Amniotic stem cell (primary cell): ENCODE results near the gene TP53I11.

Experiments used
- DNase-seq: peaks from one replicate; lab custom pipeline; 2025; lab: John Stamatoyannopoulos, UW

The TP53I11 gene

DNA sequence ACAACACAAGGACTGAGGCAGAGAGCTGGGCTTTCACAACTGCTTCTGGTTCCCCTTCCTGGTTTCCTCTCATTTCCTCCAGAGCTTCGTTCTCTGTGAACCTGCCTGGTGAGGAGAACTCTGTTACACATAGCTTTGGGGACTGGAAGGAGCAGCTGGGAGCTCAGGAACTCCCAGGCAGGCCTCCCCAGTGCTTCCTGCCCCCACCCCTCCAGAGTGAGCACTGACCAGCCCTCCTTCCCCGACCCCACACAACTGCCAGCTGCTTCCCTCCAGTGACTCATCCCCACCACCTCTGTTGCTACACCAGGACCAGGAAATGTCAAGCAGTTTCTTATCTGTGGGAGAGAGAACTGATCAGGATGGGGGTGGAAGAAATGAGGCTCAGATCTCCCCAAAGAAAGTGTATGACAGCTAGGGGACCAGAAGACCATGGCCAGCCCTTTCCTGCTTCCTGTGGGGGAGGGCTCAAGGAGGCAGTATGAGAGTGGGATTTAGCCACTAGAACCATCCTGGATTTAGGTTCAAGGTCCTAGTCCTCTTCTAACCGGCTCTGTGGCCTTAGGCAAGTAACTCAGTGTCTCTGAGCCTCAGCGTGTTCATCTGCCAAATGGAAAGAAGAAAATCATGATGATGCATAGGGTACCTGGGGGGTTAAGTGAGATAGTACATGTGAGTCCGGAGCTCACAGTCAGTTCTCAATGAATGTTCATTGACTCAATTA, 4.5 kb upstream of the TP53I11 start:
- DNase-seq, result no peak

DNA sequence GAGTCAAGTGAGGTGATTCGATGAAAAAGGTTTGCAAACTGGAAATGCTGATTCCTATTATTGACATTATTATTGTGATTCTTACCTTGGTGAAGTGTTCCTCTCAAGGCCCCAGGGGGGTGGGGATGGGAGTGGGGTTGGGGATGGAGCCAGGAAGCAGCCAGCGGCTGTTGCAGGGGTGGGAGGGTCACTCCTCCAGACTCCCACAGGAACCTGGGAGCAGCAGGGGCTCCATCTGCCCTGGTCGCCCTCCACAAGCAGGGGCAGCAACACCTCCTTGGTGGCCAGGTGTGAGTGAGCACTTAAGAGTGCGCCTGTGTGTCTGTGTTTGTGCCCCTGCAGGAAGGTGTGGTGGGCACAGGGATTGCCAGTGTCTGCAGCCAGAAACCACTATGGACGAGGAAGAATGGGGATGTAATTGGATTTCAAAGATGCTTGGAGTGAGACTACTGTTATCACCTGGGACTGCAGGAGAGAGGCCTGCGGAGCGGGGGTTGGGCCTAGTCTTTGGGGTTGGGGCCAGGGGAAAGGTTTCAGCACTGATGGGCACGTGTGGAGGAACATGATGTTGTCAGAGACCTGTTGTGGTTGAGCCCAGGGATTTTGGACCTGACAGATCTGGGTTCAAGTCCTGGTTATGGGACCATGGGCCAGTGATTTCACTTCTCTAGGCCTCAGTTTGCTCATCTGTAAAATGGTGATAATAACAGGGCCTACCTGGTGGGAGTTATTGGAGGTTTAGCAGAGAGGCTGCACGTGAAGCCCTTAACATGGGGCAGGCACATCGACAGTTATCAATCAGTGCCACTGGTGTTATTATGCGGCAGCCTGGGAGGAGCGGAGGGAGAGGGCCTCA, 3.6 kb upstream of the TP53I11 start:
- DNase-seq, result no peak

DNA sequence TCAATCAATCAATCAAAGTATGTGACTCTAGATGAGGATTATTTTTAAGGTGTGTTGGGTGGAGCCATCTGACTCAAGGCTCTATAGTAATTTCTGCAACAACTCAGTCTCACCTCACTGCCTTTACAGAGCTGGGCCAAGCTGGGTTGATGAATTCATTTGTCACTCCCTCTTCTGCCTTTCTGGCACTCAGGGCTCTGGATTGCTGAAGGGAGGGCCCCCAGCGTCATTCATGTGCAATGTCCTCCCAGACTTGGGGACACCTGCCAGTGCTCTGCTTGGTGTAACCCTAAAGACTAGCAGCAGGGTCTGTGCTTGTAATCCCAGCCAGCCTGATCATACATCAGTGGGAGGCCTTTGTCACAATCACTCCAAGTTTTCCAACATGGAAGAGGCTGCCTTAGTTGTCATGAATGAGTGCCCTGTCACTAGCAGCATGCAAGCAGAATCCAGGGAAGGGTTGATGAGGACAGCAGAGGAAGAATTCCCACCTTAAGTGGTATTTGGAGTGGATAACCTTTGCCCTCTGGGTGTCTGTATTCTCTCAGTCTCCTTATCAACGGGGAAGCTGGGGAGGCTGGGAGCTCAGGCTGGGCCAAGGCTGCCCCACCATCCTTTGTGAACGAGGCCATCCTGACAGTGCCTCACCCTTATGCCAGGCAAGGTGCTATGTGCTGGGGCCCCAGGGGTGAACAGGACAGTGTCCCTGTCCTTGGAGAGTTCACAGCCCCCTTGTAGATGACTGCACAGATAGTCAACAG, 2.0 kb upstream of the TP53I11 start:
- no peak for DNase-seq

DNA sequence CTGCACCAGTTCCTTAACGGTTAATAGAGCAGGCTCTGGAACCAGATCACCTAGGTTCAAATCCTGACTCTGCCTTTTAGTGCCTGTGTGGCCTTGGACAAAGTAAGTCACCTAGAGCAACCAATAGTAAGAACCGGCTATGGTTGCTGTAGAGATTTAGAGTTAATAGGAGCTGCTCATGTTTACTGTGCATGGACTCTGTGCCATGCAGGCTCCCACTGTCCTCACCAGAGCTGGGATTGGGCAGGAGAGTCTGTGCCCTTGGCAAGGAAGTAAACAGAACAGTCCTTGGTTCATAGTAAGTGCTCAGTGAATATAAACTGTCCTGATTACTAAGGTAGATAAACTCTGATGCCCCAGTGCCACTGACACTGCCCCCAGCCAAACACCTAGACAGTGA, 1.4 kb upstream of the TP53I11 start:
- DNase-seq, result no peak

DNA sequence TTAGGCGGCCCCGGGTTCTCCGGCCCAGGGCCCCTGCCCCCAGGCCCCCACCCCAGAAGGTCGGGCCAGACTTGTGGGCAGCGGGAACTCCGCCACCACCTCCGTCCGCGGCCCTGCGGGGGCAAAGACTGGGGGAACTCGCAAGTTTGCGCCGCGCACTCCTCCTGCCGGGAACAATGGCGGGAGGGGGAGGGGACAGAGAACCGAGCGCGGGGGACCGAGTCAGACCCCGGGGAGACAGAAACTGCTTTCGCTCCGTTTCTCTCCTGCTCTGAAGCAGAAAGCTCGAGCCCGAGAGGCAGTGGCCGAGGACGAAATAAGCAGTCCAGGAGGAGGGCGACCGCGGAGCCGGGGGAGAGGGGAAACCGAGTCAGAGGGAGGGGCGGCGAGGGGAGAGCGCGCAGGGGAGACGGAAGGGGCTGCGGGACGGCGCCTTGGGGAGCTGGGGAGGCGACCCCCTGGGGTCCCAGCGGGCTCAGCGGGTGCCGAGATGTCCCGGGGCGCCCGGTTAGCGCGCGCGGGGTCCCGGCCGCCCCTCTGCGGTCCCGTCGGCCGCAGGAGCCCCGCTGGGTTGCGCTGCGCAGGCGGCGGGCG, 555 bp downstream of the TP53I11 start:
- DNase-seq, result no peak

DNA sequence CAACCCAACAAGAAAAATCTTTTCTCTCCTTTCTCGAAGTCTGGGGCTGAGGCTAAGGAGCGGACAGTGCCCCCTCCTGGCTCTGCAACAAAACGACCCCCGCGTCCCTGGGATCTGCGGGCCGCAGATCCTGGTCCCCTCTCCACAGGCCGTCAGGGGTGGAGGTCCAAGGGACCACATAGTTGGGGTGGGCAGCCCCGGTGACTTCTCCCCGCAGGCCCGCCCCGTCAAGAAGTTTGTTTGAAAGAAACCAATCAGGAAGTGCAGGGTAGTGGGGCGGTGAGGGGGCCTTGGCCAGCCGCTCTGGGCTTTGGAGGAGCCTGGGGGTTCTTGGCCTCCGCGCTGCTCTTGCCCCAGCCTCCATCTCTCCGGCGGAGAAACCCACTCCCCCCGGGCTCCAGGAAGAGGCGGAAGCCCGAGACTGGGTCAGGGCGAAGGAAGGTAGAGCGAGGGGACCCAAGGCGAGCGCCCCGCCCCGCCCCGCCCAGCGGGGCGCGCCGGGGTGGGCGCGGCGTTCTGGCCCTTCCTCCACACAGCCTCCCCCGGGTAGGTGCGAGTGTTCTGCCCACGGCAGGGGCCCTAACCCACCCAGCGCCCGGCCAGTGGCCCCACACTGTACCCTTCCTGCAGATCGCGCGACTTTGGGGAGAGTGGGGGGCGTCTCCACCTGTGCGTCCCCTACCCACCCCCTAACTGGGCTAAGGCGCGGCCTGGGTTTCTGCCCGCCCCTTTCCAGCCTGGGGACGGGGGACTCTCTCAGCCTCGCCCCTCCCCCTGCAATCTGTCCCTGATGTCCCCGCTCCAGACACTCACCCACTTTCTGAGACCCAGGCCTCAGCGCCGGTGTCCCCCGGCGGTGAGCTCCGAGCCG, 1.3 kb downstream of the TP53I11 start:
- DNase-seq, result no peak

DNA sequence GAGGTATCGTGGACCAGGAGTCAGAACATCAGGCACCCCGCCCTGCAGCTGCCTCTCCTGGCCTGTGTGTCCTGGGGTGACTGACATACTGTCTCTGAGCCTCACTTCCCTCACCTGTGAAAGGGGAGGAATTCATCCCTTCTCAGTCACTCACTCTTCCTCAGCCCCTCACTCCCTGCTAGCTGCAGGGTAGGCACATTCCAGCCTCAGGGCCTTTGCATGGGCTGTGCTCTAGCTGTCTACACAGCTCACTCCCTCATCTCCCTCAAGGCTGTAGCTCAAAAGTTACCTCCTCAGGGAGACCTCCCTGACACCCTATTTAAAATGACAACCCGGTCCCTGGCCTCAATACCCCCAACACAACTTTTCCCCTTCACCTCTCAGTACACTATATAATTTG, 2.5 kb downstream of the TP53I11 start:
- no peak for DNase-seq

DNA sequence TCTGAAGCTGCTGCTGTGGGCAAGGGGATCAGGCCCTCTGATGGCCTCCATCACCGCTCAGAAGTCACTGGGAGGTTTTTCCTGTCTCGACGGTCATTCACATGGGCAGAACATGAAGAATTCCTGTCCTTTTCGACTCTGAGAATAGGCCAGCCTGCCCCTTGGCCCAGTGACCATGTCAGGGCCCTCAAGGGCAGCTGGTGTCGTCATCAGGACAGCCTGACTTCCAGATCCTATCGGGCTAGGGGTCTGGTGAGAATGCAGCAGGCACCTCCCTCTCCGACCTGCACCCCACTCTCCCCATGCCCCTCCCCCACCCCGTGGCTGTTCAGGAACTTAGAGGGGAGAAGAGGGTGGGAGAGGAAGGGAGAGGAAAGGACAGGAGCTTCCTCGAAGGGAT, 3.6 kb downstream of the TP53I11 start:
- no peak for DNase-seq

DNA sequence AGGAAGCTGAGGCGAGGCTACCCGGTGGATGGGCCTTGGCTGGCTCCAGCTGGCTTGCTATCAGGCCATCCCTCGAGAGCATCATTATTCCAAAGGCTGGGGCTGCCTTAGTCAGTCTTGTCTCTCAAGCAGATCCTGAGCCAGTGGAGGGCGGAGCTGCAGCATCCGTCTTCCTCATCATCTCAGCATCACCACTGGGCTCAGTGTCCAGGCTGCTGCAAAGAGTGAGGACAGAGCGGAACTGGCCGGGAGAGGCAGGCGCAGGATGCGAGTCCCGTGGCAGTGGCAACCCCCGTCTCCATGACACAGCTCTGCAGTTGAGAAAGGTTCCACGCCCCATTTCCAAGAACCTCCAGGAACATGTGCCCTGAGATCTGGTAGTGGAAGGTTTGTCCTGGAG, 4.4 kb downstream of the TP53I11 start:
- no peak for DNase-seq

DNA sequence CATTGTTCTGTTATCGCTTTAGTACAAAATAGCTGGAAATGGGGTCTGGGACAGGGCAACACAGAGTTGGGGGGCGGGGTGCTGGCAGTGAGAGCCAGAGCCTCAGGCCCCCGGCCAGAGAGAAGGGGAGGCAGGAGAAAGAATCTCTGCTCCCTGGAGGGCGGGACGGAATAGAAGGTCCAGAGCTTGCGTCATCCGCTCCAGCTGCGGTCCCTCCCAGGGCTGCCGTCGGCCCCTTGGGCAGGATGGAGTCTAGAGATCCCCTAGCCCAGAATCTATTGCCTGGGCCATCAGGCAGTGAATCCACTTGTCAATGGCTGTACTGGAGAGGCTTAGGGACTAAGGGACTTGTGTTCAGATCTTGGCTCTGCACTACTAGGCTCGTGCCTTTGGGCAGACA, 5.0 kb downstream of the TP53I11 start:
- DNase-seq, result no peak

DNA sequence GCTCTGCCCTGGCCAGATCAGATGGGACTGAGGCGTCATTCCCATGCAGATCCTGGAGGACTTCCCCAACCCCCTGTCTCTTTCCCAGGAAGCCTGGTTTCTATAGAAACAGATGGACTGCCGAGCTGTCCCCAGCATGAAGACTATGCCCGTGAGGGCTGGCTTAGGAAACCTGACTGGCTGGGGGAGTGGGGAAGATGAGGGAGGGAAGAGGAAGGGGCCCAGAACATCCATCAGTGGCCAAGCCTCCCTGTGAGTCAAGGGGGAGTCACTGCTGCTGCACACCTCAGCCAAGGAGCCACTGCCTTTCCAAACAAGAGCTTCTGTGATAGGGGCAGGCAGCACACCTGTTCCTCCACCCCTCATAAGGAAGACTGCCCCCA, 5.8 kb downstream of the TP53I11 start:
- DNase-seq, result no peak

DNA sequence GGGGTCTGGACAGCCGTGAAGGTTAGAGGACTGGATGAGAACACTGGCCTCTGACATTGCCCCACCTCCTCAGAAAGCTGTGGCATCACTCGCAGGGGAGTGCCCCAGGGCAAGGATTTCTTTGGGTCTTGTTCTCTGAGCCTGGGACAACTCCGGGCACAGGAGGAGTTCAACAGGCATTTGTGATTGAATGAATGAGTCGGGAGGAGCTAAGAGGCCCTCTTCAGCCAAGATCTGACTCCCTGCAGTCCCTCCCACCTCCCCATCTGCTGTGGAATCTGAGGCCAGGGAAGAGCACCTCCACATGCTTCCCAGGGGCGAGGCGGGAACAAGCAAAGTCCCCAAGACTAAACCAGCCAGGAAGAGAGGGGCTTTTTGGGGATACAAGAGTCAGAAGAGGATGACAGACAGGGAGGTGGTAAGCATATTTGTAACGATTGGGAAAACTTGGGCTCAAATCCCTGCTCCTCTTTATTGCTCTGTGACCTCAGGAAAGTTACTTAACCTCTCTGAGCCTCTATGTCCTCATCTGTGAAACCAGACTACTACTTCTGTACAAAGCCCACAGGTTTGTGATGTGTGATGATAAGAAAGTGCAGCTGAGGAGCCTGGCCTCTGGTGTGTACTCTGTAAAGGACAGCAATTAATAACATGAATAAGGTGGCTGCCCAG, 6.4 kb downstream of the TP53I11 start:
- no peak for DNase-seq

DNA sequence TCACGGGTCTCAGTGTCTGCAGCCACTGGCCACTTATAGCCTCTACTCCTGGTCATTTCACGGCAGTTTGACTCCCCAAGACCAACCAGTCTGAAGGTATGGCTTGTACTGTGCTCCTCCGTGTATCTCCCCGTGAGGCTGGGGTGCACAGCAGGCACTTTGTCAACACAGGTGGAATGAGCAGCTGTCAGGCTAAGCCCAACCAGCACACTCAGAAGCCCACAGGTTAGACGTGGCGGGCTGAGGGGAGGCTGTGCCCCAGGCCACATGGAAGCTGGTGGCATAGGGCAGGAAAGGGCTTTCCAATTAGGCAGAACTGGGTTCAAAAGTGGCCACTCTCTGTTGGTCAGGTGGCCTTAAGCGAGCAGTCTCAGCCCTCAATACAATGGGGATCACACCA, 7.0 kb downstream of the TP53I11 start:
- DNase-seq, result no peak

DNA sequence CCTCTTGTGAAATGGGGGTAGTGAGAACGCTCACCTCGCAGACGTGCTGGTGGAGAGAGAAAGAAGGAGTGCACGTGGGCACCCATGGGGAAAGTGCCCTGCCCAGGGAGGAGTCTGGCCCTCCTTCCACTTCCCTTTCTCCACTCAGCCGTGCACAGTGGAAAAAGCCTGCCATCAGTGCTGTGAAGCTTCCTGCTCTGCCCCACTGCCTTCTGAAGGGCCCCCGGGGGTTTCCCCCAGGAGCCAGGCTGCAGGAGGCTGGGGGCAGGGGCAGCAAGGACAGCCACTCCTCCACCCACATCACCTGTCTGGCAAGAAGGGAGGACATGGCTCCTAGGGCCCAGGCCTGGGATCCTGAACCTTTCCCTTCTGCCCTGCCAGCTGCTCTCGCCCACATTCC, 7.6 kb downstream of the TP53I11 start:
- DNase-seq, result no peak

DNA sequence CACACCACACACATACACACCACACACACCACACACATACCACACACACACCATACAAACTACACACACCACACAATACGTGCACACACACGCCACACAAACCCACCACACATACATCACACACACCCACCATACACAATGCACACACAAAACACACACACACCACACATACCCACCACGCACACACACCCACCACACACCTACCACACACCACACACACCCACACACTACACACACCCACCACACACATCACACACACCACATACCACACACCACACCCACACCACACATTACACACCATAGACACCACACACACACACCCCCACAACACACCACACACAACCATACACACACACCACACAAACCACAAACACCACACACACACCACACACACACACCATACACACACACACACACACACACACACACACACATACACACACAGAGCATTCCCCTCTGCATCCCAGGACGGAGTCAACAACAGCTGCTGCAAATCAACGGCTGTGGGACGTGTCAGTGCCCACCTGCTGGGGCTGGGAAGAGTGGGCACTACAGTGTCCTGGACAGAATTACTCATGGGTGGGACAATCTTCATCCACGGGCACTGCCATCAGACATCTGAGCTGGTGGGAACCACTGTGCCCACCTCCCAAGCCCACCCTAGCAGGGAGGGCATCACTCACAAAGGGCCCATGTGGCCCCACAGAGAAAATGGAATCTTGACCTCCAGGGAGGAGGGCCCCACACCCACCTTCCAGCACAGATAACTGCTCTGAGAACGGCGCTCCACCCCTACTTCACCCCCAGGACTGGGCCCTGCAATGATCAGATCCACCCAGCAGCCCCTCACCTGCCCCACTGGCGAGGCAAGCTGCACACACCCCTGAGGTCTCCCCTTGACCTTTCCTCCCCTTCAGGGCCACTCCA, 8.4 kb downstream of the TP53I11 start:
- no peak for DNase-seq

DNA sequence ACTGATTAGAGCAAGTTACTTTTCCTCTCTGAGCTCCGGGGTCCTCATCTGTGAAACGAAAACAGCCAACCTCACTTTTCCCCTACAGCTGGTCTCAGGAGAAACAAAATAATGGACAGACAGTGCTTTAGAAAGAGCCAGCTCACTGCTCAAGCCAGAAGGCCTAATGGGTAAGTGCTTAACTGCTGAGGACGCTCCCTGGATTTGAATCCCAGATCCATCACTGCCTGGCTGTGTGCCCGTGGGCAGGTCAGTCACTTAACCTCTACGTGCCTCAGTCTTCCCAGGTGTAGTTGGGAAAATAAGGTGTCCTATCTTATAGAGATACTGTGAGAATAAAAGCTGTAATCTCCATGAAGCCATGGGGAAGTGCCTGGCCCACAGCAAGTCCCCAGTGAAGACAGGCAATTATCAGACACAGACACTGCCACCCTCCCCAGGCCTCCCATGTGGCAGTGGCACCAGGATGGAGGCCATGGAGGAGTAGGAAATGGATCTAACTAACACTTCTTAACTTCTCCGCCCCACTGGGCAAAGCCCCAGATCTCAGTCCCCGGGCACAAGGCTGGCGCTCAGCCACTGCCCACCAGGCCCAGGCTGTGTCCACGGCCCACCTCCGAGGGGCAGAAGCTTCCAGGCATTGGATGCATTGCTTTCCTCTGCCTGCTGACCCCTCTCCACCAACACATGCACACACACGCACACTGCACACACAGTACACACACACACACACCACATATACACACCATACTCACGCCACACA, 9.2 kb downstream of the TP53I11 start:
- no peak for DNase-seq

DNA sequence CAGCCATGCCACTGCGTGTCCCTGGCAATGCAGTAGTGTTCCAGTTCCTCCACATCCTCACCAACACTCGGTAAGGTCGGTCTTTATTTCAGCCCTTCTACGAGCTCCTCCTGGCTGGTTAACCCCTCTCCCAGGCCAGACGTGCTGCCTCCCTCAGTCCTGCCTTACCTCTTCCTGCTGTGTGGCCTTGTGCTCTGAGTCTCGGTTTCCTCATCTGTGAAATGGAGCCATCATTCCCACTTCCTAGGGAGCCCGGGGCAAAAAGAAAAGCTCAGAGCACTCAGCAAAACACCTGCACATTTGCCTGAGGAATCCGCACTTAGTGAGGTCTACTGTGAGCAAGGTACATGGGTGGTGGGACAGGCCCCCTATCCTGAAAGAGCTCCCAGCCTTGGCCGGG, 9.8 kb downstream of the TP53I11 start:
- DNase-seq, result no peak

DNA sequence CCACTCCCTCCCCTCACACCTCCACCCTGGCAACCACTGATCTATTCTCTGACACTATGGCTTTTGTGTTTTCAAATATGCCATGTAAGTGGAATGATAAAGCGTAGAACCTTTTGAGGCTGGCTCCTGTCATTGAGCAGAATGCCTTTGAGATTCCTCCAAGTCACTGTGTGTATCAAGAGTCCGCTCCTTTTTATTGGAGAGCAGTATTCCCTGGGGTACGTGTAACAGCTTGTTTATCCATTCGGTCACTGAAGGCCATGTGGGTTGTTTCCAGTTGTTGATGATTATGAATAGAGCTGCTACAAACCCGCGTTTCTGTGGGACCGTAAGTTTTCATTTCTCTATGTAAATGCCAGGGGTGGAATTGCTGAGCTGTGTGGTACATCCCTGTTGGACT, 10.3 kb downstream of the TP53I11 start:
- no peak for DNase-seq
